ENCODE data around the gene TIMELESS.
"Not testable (repeated sequence)": the region's sequence is repeated elsewhere in the genome, so short reads cannot be mapped to it uniquely, and the experiment has no call there.

The TIMELESS gene

DNA sequence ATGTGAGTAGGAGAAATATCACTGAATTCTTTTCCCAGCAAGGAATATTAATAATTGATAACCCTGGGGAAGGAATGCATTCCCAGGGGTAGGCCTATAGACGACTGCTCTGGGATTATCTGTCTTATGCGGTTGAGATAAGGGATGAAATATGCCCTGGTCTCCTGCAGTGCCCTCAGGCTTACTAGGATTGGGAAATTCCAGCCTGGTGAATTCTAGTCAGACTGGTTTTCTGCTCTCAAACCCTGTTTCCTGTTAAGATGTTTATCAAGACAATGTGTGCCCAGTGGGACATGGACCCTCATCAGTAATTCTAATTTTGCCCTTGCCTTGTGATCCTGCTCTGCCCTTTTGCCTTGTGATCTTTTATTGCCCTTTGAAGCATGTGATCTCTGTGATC is 6.0 kb downstream of the TIMELESS start:
- not testable (repeated sequence) for H3K9me3 Mint-ChIP-seq; H3K4me3 Mint-ChIP-seq; H3K27ac Mint-ChIP-seq; H3K27me3 Mint-ChIP-seq (ENCODE audit: low read depth)
- Mint-ChIP-seq H3K36me3 (ENCODE audit: low read depth) (peaks cover 17% of the 10 kb centered on the region), H3K4me1 (ENCODE audit: low read depth) (peaks cover 18% of the 10 kb centered on the region)

DNA sequence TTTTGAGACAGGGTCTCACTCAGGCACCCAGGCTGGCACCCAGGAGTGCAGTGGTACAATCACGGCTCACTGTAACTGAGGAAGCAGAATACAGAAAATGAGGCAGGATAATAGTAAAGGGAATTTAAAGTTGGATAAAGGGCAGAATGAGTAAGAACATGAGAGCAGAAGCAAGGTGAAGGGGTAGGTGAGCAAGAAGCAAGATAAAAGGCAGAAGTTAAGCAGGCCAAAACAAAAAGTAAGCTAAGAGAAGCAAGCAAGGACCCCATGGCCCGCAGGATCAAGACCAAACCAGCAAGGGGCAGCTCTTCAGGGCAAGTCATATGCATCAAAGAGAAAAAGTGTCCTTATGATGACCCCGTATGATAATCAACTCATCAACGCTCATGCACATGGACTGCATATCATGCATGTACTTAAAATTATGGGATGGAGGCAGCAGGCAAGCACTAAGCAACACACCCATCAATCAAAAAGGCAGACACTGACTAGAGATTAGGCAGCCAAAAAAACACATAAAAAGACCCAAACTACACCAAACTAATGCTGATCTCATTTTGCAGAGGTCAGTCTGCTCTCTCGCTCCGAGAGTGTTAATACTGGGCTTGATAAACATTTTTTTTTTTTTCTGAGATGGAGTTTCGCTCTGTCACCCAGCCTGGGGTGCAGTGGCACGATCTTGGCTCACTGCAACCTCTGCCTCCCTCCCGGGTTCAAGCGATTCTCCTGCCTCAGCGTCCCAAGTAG is 11.6 kb downstream of the TIMELESS start:
- Mint-ChIP-seq H3K4me3 (no peak overlapping the region), H3K36me3 (ENCODE audit: low read depth) (peaks cover 11% of the 10 kb centered on the region), H3K27ac (no peak overlapping the region), H3K4me1 (ENCODE audit: low read depth) (peaks cover 4% of the 10 kb centered on the region), H3K9me3 (no peaks in the 10 kb centered on the region), H3K27me3 (ENCODE audit: low read depth) (no peaks in the 10 kb centered on the region)

DNA sequence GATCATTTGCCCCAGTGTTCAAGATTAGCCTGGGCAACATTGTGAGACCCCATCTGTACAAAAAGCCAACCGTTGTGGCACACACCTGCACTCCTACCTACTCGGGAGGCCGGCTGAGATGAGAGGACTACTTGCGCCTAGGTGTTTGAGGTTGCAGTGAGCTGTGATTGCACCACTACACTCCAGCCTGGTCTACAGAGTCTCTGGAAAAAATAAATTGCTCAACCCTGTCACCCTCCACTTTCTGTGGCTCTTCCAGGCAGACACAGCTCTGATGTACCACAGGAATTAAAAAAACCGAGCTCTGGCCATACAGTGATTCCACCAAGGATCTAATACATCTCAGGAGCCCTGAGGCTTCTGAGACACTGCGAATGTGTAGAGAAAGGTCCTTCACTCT is 14.4 kb downstream of the TIMELESS start:
- Mint-ChIP-seq H3K27me3 (ENCODE audit: low read depth) (no peaks in the 10 kb centered on the region), H3K9me3 (no peaks in the 10 kb centered on the region), H3K4me1 (ENCODE audit: low read depth) (no peaks in the 10 kb centered on the region), H3K27ac (no peak overlapping the region), H3K36me3 (ENCODE audit: low read depth) (peaks cover 16% of the 10 kb centered on the region), H3K4me3 (no peak overlapping the region)

DNA sequence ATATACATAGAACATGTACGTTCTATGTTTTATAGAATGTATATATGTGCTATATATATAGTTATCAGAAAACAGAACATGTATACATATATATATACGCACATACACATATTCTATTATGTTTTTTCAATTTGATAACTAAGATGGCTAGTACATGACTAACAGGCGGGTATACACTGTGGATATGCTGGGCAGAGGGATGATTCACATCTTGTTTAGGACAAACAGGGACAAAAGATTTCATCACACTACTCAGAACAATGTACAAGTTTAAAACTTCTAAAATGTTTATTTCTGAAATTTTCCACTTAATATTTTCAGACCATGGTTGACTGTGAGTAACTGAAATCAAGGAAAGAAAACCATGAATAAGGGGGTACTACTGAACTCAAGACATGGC is 17.4 kb downstream of the TIMELESS start:
- peaks cover 23% of the 10 kb centered on the region for H3K36me3 Mint-ChIP-seq (ENCODE audit: low read depth)
- no peak overlapping the region for H3K4me3 Mint-ChIP-seq
- no peaks in the 10 kb centered on the region for H3K4me1 Mint-ChIP-seq (ENCODE audit: low read depth)
- no peaks in the 10 kb centered on the region for H3K27me3 Mint-ChIP-seq (ENCODE audit: low read depth)
- no peak overlapping the region for H3K27ac Mint-ChIP-seq
- H3K9me3 Mint-ChIP-seq: no peaks in the 10 kb centered on the region

DNA sequence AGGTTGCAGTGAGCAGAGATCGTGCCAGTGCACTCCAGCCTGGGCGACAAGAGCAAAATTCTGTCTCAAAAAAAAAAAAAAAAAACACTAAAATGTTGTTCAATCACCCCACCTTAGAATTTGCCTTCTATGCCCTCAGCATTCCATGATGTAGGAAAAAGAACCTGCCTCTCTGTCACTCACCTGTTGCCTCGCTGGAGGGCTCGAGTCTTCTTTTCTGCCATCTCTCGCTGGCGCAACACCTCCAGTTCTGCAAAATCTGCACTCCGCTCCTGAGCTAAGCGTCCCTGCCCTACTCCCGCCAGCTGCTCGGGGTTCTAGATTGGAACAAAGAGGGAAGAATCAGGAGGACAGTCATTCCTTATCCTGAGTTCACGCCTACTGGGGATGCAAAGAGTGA is 17.9 kb downstream of the TIMELESS start:
- no peak overlapping the region for H3K4me3 Mint-ChIP-seq
- H3K9me3 Mint-ChIP-seq: no peaks in the 10 kb centered on the region
- H3K27ac Mint-ChIP-seq: no peak overlapping the region
- no peaks in the 10 kb centered on the region for H3K4me1 Mint-ChIP-seq (ENCODE audit: low read depth)
- H3K36me3 Mint-ChIP-seq (ENCODE audit: low read depth): peaks cover 21% of the 10 kb centered on the region
- H3K27me3 Mint-ChIP-seq (ENCODE audit: low read depth): no peaks in the 10 kb centered on the region

DNA sequence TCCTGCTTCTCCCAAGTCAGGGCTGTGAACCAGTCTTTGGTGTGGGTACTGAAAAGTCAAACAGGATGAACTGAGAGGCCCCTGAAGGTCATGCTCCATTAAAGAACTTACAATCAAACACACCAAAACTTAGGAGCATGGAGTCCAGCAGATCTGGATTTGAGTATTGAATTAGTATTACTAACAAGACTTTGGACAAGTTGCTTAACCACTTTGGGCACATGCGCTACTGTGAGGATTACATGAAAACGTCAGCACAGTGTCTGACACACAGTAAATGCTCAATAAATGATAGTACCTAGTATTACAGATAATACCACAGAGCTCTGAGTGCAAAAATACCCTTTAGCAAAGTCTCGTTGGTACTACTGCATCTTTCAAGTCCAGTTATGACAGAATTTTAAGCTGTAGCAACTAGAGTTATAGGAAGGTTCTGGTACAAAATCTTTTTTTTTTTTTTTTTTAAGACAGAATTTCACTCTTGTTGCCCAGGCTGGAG is 23.2 kb downstream of the TIMELESS start:
- Mint-ChIP-seq H3K4me1 (ENCODE audit: low read depth) (peaks cover 5% of the 10 kb centered on the region), H3K4me3 (no peak overlapping the region), H3K9me3 (no peaks in the 10 kb centered on the region), H3K27ac (no peak overlapping the region), H3K36me3 (ENCODE audit: low read depth) (peaks cover 30% of the 10 kb centered on the region), H3K27me3 (ENCODE audit: low read depth) (no peaks in the 10 kb centered on the region)

DNA sequence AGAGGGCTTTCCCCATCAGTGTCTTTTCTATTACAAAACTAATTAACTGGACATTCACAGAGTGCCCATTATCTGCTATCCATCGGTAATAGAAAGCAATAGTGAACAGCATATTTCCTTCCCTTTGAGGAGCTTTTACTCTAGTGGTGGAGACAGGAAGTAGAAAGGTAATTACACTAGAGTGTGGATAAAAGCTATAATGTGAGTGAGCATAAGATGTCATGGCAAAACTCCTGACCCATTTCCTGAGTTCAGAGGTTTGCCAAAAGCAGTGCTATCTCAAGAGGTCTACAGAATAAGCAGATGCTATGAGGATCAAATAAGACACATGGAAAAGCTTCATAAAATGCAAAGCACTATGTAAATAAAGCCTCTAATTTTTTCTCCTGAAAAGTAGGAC is 24.0 kb downstream of the TIMELESS start:
- Mint-ChIP-seq H3K9me3 (no peaks in the 10 kb centered on the region), H3K27ac (peak overlapping the region; percentile 73), H3K4me3 (no peak overlapping the region), H3K27me3 (ENCODE audit: low read depth) (no peaks in the 10 kb centered on the region), H3K36me3 (ENCODE audit: low read depth) (peaks cover 32% of the 10 kb centered on the region), H3K4me1 (ENCODE audit: low read depth) (peaks cover 5% of the 10 kb centered on the region)

DNA sequence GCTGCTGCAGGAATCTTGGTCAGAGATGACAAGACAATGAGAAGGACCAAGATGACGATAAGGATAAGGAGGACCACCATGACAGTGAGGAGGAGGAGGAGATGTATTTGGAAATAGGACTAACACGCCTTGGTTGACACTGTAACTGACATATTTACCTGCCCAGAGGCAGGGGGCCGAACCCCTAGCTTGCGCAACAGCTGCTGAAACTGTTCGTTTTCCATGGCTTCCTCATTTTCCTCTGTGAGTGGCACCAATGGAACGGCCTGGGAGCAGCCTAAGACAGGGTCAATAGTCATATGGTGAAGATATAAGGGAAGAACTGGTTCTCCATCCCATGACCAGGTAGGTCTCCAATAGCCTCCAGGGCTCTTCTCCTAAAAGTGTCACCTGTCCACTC is 28.8 kb downstream of the TIMELESS start:
- Mint-ChIP-seq H3K36me3 (ENCODE audit: low read depth) (peaks cover 32% of the 10 kb centered on the region), H3K9me3 (no peaks in the 10 kb centered on the region), H3K4me1 (ENCODE audit: low read depth) (peaks cover 5% of the 10 kb centered on the region), H3K4me3 (no peak overlapping the region), H3K27ac (no peak overlapping the region), H3K27me3 (ENCODE audit: low read depth) (no peaks in the 10 kb centered on the region)

DNA sequence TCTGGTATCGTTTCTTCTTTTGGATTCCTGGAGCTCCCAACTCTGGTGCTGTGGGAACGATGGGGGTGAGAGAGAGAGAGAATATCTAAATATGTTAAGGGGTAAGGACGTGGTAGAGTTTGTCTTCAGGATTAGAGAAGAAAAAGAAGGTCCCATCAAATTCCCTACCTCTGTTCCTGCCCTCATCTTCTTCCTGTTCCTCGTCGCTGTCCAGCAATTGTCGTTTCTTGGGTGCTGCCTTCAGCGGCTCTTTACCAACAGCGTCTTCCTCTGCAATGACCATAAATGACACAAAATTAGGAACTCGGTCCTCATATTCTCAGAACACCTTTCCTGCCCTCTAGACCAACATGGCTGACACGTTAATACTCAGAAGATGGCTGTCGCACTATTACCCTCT is 31.5 kb downstream of the TIMELESS start:
- Mint-ChIP-seq H3K4me1 (ENCODE audit: low read depth) (no peaks in the 10 kb centered on the region), H3K36me3 (ENCODE audit: low read depth) (peaks cover 14% of the 10 kb centered on the region), H3K4me3 (no peak overlapping the region), H3K9me3 (no peaks in the 10 kb centered on the region), H3K27me3 (ENCODE audit: low read depth) (no peaks in the 10 kb centered on the region), H3K27ac (no peak overlapping the region)

DNA sequence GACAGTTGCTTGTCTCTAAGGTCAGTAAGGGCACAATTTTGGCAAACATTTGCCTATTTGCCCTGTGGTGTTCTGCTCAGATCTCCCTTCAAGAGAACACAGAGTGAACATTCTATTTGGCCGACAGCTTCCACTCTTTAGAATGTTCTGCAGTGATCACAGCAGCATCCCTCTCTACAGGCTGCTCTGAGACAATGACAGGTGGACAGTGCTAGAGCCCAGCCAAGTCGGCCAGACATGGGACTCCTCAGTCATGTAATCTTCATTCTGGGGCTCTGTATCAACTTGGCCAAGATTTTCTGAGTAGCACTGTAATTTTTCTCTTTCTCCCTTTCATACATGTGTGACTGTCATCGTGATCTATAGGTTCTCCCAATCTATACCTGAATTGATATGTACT is 34.8 kb downstream of the TIMELESS start:
- peaks cover 3% of the 10 kb centered on the region for H3K4me1 Mint-ChIP-seq (ENCODE audit: low read depth)
- no peak overlapping the region for H3K27ac Mint-ChIP-seq
- no peaks in the 10 kb centered on the region for H3K27me3 Mint-ChIP-seq (ENCODE audit: low read depth)
- H3K36me3 Mint-ChIP-seq (ENCODE audit: low read depth): peaks cover 6% of the 10 kb centered on the region
- H3K9me3 Mint-ChIP-seq: no peaks in the 10 kb centered on the region
- no peak overlapping the region for H3K4me3 Mint-ChIP-seq

DNA sequence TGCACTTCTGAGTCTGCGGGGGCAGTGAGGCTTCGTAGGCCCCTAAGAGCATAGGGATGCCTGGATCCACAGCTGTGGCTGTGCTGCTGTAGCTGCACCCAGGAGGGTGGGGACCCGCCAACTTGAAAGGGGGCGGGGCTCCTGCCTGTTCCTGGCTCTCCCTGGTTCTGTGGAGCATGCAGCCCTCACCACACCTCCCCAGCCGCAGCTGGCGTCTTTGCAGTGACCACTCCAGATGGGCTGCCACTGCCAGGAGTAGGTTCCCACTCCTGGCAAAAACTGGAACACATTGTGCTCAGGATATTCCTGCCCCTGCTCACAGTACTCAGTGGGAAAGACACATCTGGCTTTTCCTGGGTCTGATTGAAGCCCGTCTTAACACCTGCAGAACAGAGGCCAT is 35.8 kb downstream of the TIMELESS start:
- peaks cover 3% of the 10 kb centered on the region for H3K4me1 Mint-ChIP-seq (ENCODE audit: low read depth)
- H3K36me3 Mint-ChIP-seq (ENCODE audit: low read depth): peaks cover 2% of the 10 kb centered on the region
- no peaks in the 10 kb centered on the region for H3K27me3 Mint-ChIP-seq (ENCODE audit: low read depth)
- no peak overlapping the region for H3K4me3 Mint-ChIP-seq
- H3K9me3 Mint-ChIP-seq: no peaks in the 10 kb centered on the region
- H3K27ac Mint-ChIP-seq: no peak overlapping the region

DNA sequence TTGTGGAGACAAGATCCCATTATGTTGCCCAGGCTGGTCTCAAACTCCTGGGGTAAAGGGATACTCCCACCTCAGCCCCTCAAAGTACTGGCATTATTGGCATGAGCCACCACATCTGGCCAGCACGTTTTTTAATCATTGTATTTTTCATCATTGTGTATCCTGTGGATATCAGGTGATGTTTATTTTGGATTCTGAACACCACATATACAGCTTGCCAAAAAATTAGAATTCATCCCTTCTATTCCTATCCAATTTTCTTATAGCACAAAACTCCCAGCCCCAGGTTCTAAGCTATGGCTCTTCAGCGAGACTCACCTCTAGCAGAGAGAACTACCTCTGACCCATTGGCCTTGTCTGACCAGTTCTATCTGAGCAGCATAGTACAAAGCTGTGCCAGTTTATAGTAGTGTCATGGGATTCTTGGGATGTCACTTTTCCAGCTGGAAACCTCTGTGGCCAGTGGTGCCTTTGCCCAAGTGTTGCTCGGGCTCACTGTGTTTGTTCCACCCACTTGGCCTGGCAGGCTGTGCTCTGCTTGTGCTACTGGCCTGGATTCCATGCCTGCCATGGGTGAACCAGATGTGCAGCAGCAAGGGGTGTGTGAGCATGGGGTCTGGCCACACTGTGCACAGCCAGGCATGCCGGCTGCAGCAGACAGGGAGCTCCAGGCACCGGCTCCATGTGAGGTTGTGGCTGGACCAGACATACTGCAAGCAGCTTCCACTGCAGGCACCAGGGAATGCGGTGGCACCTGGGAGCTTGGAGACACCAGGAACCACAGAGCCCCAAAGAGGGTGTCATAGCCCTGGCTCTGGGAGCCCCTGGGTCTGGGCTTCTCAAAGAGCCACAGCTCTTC is 37.2 kb downstream of the TIMELESS start:
- Mint-ChIP-seq H3K9me3 (no peaks in the 10 kb centered on the region), H3K27ac (no peak overlapping the region), H3K4me1 (ENCODE audit: low read depth) (peaks cover 3% of the 10 kb centered on the region), H3K4me3 (no peak overlapping the region), H3K27me3 (ENCODE audit: low read depth) (no peaks in the 10 kb centered on the region), H3K36me3 (ENCODE audit: low read depth) (no peaks in the 10 kb centered on the region)

DNA sequence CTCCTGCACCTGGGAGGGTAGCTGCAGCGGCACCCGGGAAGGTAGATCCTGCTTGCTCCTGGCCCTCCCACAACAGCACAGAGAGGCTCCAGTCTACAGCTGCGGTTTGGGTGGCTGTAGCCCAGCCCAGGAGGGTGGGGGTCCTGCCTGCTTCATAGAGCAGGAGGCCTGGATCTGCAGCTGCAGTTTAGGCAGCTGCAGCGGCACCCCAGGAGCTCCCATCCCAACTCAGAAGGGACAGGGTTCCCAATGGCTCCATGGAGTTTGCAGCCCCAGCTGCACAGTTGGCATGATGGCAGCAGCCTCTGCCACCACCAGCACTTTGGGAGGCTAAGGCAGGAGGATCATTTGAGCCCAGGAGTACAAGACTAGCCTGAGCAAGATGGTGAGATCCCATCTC is 38.5 kb downstream of the TIMELESS start:
- Mint-ChIP-seq H3K4me1 (ENCODE audit: low read depth) (peaks cover 3% of the 10 kb centered on the region), H3K36me3 (ENCODE audit: low read depth) (no peaks in the 10 kb centered on the region), H3K9me3 (no peaks in the 10 kb centered on the region), H3K27ac (no peak overlapping the region), H3K27me3 (ENCODE audit: low read depth) (no peaks in the 10 kb centered on the region), H3K4me3 (no peak overlapping the region)

DNA sequence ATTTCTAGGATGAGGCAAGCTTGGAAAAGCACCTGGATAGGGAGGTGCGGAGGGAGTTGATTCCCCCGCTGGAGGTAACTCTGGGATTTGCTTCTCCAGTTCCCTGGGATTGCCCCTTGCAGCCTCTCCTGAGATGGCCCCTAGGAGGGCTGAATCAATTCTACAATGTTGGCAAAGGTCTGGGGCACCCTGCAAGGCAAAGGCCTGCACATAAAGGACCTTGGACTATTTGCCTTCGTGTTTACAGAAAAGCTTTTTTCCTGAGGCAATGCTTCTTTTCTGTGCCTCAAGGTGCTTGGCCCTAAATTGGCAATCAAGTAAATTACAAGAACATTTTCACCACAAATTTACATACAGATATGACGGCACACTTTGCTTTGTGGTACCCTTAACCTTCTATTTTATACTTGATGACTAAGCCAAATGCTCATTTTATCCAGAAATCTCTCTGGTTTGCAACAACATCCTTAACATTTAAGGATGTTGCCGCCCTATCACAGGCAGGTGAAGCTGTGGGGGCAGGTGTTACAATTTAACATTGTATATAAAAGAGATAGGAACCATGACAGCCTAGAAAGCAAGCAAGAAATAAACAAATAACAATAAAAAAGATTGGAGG is 40.3 kb downstream of the TIMELESS start:
- Mint-ChIP-seq H3K4me3 (no peak overlapping the region), H3K36me3 (ENCODE audit: low read depth) (no peaks in the 10 kb centered on the region), H3K27ac (no peak overlapping the region), H3K9me3 (no peaks in the 10 kb centered on the region), H3K27me3 (ENCODE audit: low read depth) (no peaks in the 10 kb centered on the region), H3K4me1 (ENCODE audit: low read depth) (peaks cover 3% of the 10 kb centered on the region)

DNA sequence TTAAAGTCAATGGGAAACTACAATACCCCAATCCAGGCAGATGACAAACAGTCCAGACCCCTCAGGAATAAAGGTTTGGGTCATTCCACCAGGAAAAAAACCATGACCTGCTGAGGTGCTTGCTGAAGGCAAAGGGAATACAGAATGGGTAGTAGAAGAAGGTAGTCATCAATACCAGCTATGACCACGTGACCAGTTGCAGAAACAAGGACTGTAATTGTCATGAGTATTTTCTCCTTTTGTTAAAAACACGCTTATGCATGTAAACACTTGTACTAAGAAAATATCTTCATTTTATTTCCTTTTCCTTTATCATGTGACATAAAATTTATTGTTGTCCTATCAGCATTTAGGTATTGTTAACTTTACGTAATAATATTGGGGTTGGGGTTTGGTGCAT is 45.0 kb downstream of the TIMELESS start:
- H3K27ac Mint-ChIP-seq; H3K4me3 Mint-ChIP-seq; H3K9me3 Mint-ChIP-seq; H3K36me3 Mint-ChIP-seq (ENCODE audit: low read depth); H3K27me3 Mint-ChIP-seq (ENCODE audit: low read depth); H3K4me1 Mint-ChIP-seq (ENCODE audit: low read depth): not testable (repeated sequence)

All from T-helper 1 cell treated with Interleukin-12 subunit alpha and Interleukin-12 subunit beta and Interleukin-4 antibody, amounts not matched to agents 30 μg/mL and 1 μg/mL, for 36 hours (primary cell).